NCI-H2196 (cell line): ENCODE data around the gene EVI2B.
"Not testable (repeated sequence)": the region's sequence is repeated elsewhere in the genome, so short reads cannot be mapped to it uniquely, and the experiment has no call there.

ENCODE experiments used
- DNase-seq: peaks from one replicate; lab custom pipeline; 2025; ENCODE audit not compliant: unreplicated experiment; lab: John Stamatoyannopoulos, UW

The EVI2B gene

DNA sequence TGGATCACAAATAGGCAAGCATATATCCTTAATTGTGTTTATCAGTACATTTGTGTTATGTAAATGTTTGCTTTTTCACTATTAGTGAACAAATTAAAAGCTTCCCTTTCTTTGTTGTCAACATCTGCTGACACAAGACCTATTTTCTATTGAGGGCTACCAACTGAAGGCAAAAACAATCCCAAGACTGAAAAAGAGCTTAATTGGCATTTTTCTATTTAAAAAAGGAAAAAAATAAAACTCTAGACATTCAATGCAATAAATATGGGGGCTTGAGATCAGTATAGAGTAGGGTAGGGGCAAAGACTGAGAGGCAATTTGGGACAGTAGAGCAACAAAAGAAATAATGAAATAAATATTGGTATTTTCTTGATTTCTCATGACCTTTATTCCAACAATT is 41.1 kb downstream of the EVI2B start:
- DNase-seq: no peak

DNA sequence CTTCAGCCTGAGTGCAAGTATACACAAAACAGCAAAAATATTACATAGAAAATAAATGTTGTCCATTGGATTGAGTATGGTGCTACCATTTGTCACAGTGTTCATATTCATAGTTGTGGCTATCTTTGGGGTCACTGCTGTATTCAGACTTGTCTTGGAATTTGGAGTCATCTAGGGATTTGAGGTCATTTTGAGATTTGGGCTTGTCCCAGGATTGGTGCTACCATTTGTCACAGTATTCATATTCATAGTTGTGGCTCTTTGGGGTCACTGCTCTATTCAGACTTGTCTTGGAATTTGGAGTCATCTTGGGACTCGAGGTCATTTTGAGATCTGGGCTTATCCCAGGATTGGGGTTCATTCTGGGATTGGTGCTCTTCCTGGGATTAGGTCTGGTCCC is 41.6 kb downstream of the EVI2B start:
- no peak for DNase-seq

DNA sequence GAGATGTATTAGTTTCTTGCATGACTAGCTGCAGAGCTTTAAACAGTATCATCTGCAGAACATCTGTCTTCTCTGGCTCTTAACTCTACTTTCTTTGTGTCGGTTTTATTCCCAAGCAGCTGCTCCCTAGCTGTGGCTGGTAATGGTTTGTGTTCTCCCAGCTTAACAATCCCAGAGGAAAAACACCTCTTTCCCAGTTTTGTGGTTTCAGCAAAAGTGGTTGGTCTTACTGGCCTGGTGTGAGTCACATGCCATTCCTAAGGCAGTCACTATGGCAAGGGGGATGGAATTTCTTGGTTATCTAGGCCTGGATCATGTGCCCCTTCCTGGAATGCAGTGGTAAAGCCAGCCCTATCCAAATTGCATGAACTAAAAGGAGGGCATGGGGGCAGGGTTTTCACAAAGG is 44.3 kb downstream of the EVI2B start:
- DNase-seq: peak; percentile 1

GRCh38 chr17:31269036-31269577 is 44.7 kb downstream of the EVI2B start:
- DNase-seq: no peak

DNA sequence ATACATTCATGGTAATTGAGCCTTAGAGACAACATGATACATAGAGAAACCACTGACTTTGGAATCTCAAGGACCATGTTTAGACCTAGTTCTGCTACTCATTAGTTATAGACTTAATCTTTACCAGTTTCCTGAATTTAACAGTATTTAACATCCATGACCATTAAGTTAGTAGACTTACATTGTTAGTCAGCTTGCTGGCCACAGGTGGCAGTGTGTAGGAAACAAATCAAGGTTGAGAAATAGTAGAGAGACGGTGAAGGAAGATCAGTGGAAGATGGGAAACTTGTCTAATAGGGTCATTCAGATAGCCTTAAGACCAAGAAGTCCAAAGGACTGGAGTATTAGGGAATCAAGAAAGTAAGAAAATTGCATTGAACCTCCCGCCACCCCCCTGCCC is 47.8 kb downstream of the EVI2B start:
- DNase-seq: no peak

DNA sequence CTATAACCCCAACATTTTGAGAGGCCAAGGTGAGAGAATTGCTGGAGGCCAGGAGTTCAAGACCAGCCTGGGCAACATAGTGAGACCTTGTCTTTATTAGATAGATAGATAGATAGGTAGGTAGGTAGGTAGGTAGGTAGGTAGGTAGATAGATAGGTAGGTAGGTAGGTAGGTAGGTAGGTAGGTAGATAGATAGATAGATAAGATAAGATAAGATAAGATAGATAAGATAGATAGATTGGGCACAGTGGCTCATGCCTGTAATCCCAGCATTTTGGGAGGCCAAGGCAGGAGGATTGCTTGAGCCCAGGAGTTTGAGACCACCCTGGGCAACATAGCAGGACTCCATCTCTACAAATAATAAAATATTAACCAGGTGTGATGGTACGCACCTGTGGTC is 50.9 kb downstream of the EVI2B start:
- DNase-seq: not testable (repeated sequence)

DNA sequence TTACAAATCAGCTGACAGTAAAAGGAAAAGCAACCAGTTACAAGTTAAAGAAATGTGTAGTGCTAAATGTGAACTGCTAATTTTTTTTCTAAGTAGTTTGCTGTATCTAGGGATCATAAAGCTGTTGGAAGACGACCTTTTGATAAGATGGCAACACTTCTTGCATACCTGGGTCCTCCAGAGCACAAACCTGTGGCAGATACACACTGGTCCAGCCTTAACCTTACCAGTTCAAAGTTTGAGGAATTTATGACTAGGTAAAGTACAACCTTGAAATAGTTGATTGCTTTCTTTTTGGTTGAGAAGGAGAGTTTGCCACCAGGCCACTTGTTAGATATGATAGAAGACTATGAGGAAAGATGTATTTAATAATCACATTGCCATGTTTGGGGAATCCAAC is 52.3 kb downstream of the EVI2B start:
- DNase-seq: no peak

DNA sequence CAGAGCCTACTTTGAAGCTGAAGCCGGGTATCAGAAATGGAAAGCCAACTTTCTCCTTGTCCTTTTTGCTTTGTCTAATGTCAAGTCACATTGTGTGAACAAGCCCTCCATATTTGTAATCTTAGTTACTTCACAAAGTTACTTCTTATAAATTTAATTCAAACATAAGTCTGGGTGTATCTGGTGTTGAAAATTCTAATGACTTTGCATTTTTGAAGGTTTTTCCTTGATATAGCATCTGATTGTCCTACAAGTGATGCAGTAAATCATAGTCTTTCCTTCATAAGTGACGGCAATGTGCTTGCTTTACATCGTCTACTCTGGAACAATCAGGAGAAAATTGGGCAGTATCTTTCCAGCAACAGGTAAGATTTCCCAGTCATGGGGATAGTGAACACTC is 53.7 kb downstream of the EVI2B start:
- DNase-seq: no peak

DNA sequence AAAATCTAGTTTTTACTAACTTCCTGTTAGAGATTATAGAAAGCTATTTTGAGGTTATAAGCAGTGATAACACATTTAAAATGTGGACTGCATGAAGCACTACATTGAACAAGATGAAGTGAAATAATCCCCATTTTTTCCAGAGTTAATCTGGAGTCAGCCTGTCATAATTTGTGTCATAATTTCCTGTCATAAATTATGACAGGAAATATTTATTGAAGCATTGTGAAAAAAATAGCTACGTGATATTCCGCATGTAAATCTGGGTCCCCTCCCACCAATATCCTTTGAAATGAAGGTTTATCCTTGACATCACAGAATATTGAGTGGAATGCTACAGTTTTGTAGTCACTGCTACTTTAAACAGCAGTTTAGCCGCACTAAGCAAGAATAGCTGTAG is 56.9 kb downstream of the EVI2B start:
- no peak for DNase-seq

DNA sequence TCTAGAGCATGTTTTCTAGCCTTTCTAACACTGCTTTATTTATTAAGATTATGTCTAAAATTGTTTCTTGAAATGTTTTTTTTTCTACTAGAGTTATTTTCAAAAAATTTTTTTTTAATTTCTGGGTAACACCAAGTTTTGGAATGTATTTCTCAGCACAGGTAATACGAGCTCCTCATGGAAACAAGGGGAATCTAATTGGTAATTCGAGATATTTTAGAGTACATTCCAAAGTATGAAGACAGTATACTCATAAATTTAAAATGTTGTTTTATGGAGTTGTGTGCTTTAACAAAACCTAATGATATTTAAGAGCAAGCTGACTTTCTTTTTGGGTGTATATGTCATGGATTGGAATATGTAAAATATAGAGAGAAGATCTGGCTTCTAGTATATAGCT is 59.2 kb downstream of the EVI2B start:
- DNase-seq: no peak
